Posterior cingulate gyrus (tissue), 11 donors: ENCODE measurements around the gene KIF5B.
"Not testable (repeated sequence)": the region's sequence is repeated elsewhere in the genome, so short reads cannot be mapped to it uniquely, and the experiment has no call there.

Source experiments
- DNase-seq, 10 donors: peaks; one replicate each; pipeline versions ENCODE4 v3.0.0 to v3.0.0-alpha.2; 2020 to 2021; ENCODE audit warnings: mixed read lengths in 3 of 10
- intact Hi-C: fragments of 100-400 bp; cut with DNase I; formaldehyde crosslinking; loops from one replicate; pipeline ENCODE4 v1.15.1; 2023

KIF5B gene

GRCh38 chr10:31972519-31973041, 83.6 kb downstream of the KIF5B start:
- intact Hi-C loops = no loop called here
- DNase-seq = peak in 1 of 10 donors; percentile 31

GRCh38 chr10:31969847-31970246, 86.4 kb downstream of the KIF5B start:
- intact Hi-C loops, DNase-seq: not testable (repeated sequence)

DNA sequence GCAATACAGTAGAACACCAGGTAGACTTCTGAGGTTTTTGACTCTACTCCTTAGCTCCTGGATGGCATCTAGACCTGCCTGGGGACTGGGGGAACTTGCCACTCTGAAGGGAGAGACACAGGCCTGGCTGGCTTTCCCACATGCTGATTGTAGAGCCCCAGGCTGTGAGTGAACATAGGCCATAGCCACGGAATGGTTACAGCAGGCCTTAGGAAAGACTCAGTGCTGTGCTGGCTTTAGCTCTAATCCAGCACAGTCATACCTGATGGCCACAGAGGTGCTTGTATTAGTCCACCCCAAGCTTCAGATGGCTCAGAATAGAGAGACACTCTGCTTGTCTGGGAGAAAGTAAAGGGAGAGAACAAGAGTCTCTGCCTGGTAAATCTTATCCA, 92.6 kb downstream of the KIF5B start:
- intact Hi-C loops = no loop called here
- no peak for DNase-seq

DNA sequence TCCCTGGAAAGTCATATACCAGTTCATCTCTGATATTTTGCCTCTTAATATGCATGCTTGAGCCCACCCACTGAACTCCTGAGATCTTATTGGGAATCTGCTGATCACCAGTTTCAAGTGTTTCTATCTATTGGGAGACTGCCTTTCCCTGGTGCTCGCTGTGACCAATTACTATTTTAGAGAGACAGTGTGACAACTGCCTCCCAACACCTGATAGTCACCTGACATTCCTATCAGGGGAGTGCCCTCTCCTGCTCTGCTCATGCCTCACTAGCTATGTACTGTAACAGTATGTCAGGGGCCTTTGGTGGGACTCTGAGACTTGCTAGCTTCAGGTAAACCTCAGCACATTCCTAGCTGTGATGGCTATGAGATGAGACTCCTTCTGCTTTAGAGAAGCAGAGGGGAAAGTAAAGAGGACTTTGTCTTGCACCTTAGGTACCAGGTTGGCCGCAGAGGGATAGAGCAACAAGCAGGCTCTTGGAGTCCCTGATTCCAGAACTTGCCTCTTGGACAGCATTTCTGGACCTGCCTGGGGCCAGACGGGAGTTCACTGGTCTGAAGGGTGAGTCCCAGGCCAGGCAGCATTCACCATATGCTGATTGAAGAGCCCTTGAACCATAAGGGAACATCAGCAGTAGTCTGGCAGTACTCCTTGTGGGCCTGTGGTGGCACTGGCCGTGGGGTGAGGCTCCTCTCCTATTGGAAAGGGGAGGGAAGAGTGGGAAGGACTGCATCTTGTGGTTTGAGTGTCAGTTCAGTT, 93.2 kb downstream of the KIF5B start:
- DNase-seq = no peak
- intact Hi-C loops = no loop called here

GRCh38 chr10:31961277-31962074, 94.7 kb downstream of the KIF5B start:
- intact Hi-C loops = no loop called here

GRCh38 chr10:31959461-31960173, 96.6 kb downstream of the KIF5B start:
- intact Hi-C loops = no loop called here
- no peak for DNase-seq

More at GRCh38 chr10:31961277-31962074, 94.7 kb downstream of the KIF5B start:
- DNase-seq = no peak
